DOHH2 (cell line): ENCODE measurements around the gene FXYD3.

Source experiments
- EZH2phosphoT487 ChIP-seq: fragments of 200-600 bp; sonication (generic); IDR thresholded peaks from 2 replicates; pipeline ENCODE4 v1.6.1; 2017; ENCODE audit warnings: borderline replicate concordance, mild to moderate bottlenecking, antibody characterized with exemption, low read length, moderate library complexity, mixed read lengths
- TF ChIP-seq, protein P1 (sequence below): fragments of 200-600 bp; sonication (generic); IDR thresholded peaks from one replicate; pipeline ENCODE4 v1.5.1; 2014; ENCODE audit warnings: antibody characterized with exemption, mild to moderate bottlenecking, low read depth, low read length; ENCODE audit not compliant: poor library complexity, severe bottlenecking

DNA sequence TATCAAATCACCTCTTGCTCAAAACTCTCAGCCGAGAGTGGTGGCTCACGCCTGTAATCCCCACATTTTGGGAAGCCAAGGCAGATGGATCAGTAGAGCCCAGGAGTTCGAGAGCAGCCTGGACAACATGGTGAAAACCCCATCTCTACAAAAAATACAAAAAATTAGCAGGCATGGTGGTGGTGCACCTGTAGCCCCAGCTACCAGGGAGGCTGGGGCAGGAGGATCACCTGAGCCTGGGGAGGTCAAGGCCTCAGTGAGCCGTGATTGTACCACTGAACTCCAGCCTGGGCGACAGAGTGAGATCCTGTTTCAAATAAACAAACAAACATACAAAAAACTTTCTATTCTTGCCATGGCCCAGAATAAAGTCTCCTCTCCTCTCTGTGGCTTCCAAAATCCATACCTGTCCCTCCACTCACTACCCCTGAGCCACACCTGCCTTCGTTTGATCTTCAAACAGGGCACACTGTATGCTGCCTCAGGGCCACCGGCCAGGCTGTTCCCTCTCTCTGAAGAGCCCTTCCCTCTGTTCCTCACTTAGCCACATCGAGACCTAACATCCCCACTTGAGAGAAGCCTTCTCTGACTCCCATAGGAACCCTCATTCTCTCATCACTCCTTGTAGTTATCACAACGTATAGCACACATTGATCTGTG is 12.9 kb downstream of the FXYD3 start:
- TF ChIP-seq, protein P1, sequence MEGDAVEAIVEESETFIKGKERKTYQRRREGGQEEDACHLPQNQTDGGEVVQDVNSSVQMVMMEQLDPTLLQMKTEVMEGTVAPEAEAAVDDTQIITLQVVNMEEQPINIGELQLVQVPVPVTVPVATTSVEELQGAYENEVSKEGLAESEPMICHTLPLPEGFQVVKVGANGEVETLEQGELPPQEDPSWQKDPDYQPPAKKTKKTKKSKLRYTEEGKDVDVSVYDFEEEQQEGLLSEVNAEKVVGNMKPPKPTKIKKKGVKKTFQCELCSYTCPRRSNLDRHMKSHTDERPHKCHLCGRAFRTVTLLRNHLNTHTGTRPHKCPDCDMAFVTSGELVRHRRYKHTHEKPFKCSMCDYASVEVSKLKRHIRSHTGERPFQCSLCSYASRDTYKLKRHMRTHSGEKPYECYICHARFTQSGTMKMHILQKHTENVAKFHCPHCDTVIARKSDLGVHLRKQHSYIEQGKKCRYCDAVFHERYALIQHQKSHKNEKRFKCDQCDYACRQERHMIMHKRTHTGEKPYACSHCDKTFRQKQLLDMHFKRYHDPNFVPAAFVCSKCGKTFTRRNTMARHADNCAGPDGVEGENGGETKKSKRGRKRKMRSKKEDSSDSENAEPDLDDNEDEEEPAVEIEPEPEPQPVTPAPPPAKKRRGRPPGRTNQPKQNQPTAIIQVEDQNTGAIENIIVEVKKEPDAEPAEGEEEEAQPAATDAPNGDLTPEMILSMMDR: no peak
- TF ChIP-seq EZH2phosphoT487: no peak
